Left lung (tissue), 10 donors: ENCODE results near the gene DCLK2. TPM values are rescaled to one million over a fixed set of nuclear protein-coding genes. Genes with fewer than 3 reads are reported as not detected.

Experiments used
- ATAC-seq: fragments of 200-7000 bp; cut with Tn5 transposase; one replicate; pipeline ENCODE4 v1.9.1; 2020; ENCODE audit warnings: moderate library complexity
- DNase-seq, 4 donors: peaks; one replicate each; pipeline ENCODE4 v3.0.0-alpha.2; 2013 to 2020
- H3K27ac ChIP-seq, 2 donors: fragments of 200-600 bp; sonication (generic) in 1 of 2; one replicate each; pipeline versions ENCODE4 v1.5.0 to v1.8.0; 2020 to 2021
- H3K27me3 ChIP-seq, 2 donors: fragments of 200-600 bp; sonication (generic) in 1 of 2; one replicate each; pipeline versions ENCODE4 v1.5.0 to v1.8.0; 2020 to 2021
- H3K36me3 ChIP-seq, 2 donors: fragments of 200-600 bp; sonication (generic) in 1 of 2; one replicate each; pipeline versions ENCODE4 v1.5.0 to v1.8.0; 2020 to 2021
- H3K4me1 ChIP-seq, 2 donors: fragments of 200-600 bp; one replicate each; pipeline ENCODE4 v1.8.0; 2021
- H3K4me3 ChIP-seq, 2 donors: fragments of 200-600 bp; sonication (generic) in 1 of 2; one replicate each; pipeline versions ENCODE4 v1.5.0 to v1.8.0; 2020 to 2021; ENCODE audit warnings: mild to moderate bottlenecking in 1 of 2
- H3K9me3 ChIP-seq, 2 donors: fragments of 200-600 bp; sonication (generic) in 1 of 2; one replicate each; pipeline versions ENCODE4 v1.5.0 to v1.8.0; 2020 to 2021
- CTCF ChIP-seq, 2 donors: fragments of 200-600 bp; sonication (generic) in 1 of 2; IDR thresholded peaks; one replicate each; pipeline versions ENCODE4 v1.5.0 to v1.8.0; 2021; ENCODE audit warnings: antibody characterized with exemption in 2 of 2
- intact Hi-C, 2 donors: fragments of 100-400 bp; cut with DNase I; formaldehyde crosslinking; loops; one replicate each; pipeline versions ENCODE4 v1.11.2 to v1.14.2; 2022
- polyA plus RNA-seq, 6 donors: library from polyadenylated mRNA; unstranded; fragments of 120-200 nt; gene quantifications; one replicate each; pipeline ENCODE4 v1.2.1, GENCODE V29; 2013; ENCODE audit not compliant: insufficient read length in 6 of 6
- total RNA-seq, 2 donors: library from RNA; stranded (reverse); fragmentation: NEBNext Ultra II Directional; extraction: Animal tissue kit (Norgen Biotek cat#: 25700); gene quantifications; one replicate each; pipeline ENCODE4 v1.2.1, GENCODE V29; 2021
- donor health status: DM: no; HTN: yes; CAD: no.
- donor health status: DM: no; HTN: no; CAD: no.

Gene DCLK2
- total and polyA plus RNA-seq, 8 donors, result 2.6 to 12.9 (median 11.5) TPM

- intact Hi-C loops, result no loop called here
- no peak for TF ChIP-seq CTCF (IDR thresholded peaks at IDR 0.05)
Observed at GRCh38 chr4:150127757-150128156, 49.5 kb downstream of the DCLK2 start.

GRCh38 chr4:150130933-150131332 lies 52.7 kb downstream of the DCLK2 start:
- no peak for TF ChIP-seq CTCF (IDR thresholded peaks at IDR 0.05)
- H3K36me3 ChIP-seq, result no peaks in the 10 kb centered on the region
- H3K27ac ChIP-seq, result no peak overlapping the region
- ATAC-seq (no peak), DNase-seq (no peak)
- H3K4me1 ChIP-seq, result peaks cover 5 to 8% of the 10 kb centered on the region in 2 donors
- no peaks in the 10 kb centered on the region for H3K9me3 ChIP-seq
- no peak overlapping the region for H3K4me3 ChIP-seq
- intact Hi-C loops, result no loop called here
- no peaks in the 10 kb centered on the region for H3K27me3 ChIP-seq

More at GRCh38 chr4:150127757-150128156, 49.5 kb downstream of the DCLK2 start:
- no peaks in the 10 kb centered on the region for H3K27me3 ChIP-seq
- DNase-seq (no peak), ATAC-seq (no peak)
- peaks cover 7 to 8% of the 10 kb centered on the region in 2 donors for H3K4me1 ChIP-seq
- H3K4me3 ChIP-seq, result no peak overlapping the region
- no peaks in the 10 kb centered on the region for H3K9me3 ChIP-seq
- no peaks in the 10 kb centered on the region for H3K36me3 ChIP-seq
- H3K27ac ChIP-seq, result no peak overlapping the region

- Histone ChIP-seq H3K27ac (no peak overlapping the region), H3K9me3 (no peaks in the 10 kb centered on the region), H3K27me3 (no peaks in the 10 kb centered on the region), H3K4me3 (no peak overlapping the region), H3K36me3 (no peaks in the 10 kb centered on the region), H3K4me1 (peaks cover 0 to 4% of the 10 kb centered on the region in 2 donors)
- intact Hi-C loops, result no loop called here
- ATAC-seq, result no peak
- no peak for TF ChIP-seq CTCF (IDR thresholded peaks at IDR 0.05)
- no peak for DNase-seq
Observed at GRCh38 chr4:150131581-150132228, 53.5 kb downstream of the DCLK2 start.

GRCh38 chr4:150133605-150134004 lies 55.4 kb downstream of the DCLK2 start:
- Histone ChIP-seq H3K27ac (no peak overlapping the region), H3K9me3 (no peaks in the 10 kb centered on the region), H3K4me3 (no peak overlapping the region), H3K27me3 (no peaks in the 10 kb centered on the region), H3K36me3 (no peaks in the 10 kb centered on the region), H3K4me1 (no peaks in the 10 kb centered on the region)
- ATAC-seq, result no peak
- intact Hi-C loops, result no loop called here
- no peak for DNase-seq
- TF ChIP-seq CTCF (IDR thresholded peaks at IDR 0.05), result no peak

- Histone ChIP-seq H3K4me3 (no peak overlapping the region), H3K36me3 (no peaks in the 10 kb centered on the region), H3K27me3 (no peaks in the 10 kb centered on the region), H3K27ac (no peak overlapping the region), H3K9me3 (no peaks in the 10 kb centered on the region), H3K4me1 (no peaks in the 10 kb centered on the region)
- DNase-seq (no peak), ATAC-seq (peak; percentile 17)
- intact Hi-C loops, result no loop called here
- TF ChIP-seq CTCF (IDR thresholded peaks at IDR 0.05), result no peak
Observed at GRCh38 chr4:150135134-150135772, 57.0 kb downstream of the DCLK2 start.
